ENCODE data around the gene INO80D. TPM values are rescaled to one million over a fixed set of nuclear protein-coding genes. Genes with fewer than 3 reads are reported as not detected.

The INO80D gene
- total and polyA plus RNA-seq, 2 of the 13 experiments (the other 11 are each of a cell fraction or from before 2014, with no cell fraction given), result 7.6 to 7.9 TPM

DNA sequence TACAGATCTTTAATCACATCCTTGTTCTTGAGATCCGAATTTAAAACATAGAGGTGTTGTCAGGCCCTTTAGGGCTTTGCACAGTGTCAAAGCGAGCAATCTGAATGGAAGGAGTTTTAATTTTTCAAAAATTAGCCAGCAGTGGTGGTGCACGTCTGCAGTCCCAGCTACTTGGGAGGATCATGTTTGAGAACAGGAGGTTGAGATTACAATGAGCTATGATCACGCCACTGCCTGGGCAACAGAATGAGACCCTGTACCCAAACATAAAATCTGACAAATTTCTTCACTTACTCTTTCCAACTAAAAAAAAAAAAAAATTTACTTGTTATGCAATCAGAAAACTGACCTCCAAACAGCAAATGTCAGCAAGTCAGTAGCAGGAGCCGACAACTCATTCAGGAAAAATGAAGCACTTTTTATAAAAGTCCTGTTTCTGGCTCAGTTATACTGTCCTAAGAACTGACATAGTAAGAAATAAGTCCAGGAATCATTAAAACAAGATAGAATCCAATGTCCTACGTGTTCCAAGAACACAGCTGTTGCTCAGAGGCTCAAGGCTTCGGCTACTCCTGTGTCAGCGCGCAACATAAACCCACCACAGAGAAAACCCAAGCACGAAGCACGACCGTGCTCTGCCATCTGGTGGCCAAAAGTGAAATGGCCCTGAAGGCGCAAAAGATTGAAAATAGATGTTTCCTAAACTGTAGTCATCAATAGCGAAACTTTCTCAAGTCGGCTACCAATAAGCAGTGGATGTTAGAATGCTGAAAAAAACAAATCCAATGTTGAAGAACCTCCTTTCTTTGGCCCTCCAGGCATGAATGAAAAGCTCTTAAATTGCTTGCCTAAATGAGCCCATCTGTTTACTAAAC lies 138.1 kb downstream of the INO80D start (continued):
- no peak for TF ChIP-seq ZNF484 (CRISPR knock-in tag; IDR thresholded peaks at IDR 0.05; ENCODE audit: borderline replicate concordance, low read depth)
- TF ChIP-seq ADNP (CRISPR knock-in tag; IDR thresholded peaks at IDR 0.05), result no peak
- no peak for TF ChIP-seq JUN (CRISPR knock-in tag; IDR thresholded peaks at IDR 0.05)
- TF ChIP-seq, protein P1, sequence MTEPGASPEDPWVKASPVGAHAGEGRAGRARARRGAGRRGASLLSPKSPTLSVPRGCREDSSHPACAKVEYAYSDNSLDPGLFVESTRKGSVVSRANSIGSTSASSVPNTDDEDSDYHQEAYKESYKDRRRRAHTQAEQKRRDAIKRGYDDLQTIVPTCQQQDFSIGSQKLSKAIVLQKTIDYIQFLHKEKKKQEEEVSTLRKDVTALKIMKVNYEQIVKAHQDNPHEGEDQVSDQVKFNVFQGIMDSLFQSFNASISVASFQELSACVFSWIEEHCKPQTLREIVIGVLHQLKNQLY (CRISPR knock-in tag; IDR thresholded peaks at IDR 0.05), result no peak
- TF ChIP-seq, protein P2, sequence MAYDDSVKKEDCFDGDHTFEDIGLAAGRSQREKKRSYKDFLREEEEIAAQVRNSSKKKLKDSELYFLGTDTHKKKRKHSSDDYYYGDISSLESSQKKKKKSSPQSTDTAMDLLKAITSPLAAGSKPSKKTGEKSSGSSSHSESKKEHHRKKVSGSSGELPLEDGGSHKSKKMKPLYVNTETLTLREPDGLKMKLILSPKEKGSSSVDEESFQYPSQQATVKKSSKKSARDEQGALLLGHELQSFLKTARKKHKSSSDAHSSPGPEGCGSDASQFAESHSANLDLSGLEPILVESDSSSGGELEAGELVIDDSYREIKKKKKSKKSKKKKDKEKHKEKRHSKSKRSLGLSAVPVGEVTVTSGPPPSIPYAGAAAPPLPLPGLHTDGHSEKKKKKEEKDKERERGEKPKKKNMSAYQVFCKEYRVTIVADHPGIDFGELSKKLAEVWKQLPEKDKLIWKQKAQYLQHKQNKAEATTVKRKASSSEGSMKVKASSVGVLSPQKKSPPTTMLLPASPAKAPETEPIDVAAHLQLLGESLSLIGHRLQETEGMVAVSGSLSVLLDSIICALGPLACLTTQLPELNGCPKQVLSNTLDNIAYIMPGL (CRISPR knock-in tag; IDR thresholded peaks at IDR 0.05; ENCODE audit: borderline replicate concordance in 1 of 2, low read depth in 1 of 2), result peak; percentile 29 to 96; a peak in 2 of 4 replicates
- no peak for TF ChIP-seq FOXK2 (IDR thresholded peaks at IDR 0.05)
- peak; percentile 62; the same call in 1 of the 2 replicates for TF ChIP-seq HDAC2 (CRISPR knock-in tag; IDR thresholded peaks at IDR 0.05)
- 0 out of 2 replicates have a peak, but pooled peaks have one; percentile 29 for TF ChIP-seq TP53 (CRISPR knock-in tag; conservative IDR thresholded peaks at IDR 0.05)
- TF ChIP-seq ZNF782 (CRISPR knock-in tag; IDR thresholded peaks at IDR 0.05; ENCODE audit: borderline replicate concordance), result no peak
- TF ChIP-seq SMAD1 (CRISPR knock-in tag; IDR thresholded peaks at IDR 0.05; ENCODE audit: borderline replicate concordance, low read depth), result no peak
- TF ChIP-seq SYNCRIP (IDR thresholded peaks at IDR 0.05; ENCODE audit: insufficient read depth, low read depth, low read length), result no peak
- TF ChIP-seq GATAD2A (CRISPR knock-in tag; IDR thresholded peaks at IDR 0.05), result peak; percentile 82
- no peak for TF ChIP-seq SOX6 (IDR thresholded peaks at IDR 0.05)
- 0 out of 2 replicates have a peak, but pooled peaks have one; percentile 37 for TF ChIP-seq SOX6 (CRISPR knock-in tag; IDR thresholded peaks at IDR 0.05)
- no peak for TF ChIP-seq ZNF790 (CRISPR knock-in tag; IDR thresholded peaks at IDR 0.05; ENCODE audit: borderline replicate concordance)
- TF ChIP-seq EEA1 (CRISPR knock-in tag; IDR thresholded peaks at IDR 0.05; ENCODE audit: borderline replicate concordance), result no peak
- TF ChIP-seq, protein P3, sequence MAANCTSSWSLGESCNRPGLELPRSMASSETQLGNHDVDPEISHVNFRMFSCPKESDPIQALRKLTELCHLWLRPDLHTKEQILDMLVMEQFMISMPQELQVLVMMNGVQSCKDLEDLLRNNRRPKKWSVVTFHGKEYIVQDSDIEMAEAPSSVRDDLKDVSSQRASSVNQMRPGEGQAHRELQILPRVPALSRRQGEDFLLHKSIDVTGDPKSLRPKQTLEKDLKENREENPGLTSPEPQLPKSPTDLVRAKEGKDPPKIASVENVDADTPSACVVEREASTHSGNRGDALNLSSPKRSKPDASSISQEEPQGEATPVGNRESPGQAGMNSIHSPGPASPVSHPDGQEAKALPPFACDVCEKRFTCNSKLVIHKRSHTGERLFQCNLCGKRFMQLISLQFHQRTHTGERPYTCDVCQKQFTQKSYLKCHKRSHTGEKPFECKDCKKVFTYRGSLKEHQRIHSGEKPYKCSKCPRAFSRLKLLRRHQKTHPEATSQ (CRISPR knock-in tag; IDR thresholded peaks at IDR 0.05; ENCODE audit: borderline replicate concordance), result 0 out of 2 replicates have a peak, but pooled peaks have one; percentile 37
- peak; percentile 76; the same call in 1 of the 2 replicates for TF ChIP-seq KLF6 (CRISPR knock-in tag; IDR thresholded peaks at IDR 0.05)
- TF ChIP-seq, protein P4, sequence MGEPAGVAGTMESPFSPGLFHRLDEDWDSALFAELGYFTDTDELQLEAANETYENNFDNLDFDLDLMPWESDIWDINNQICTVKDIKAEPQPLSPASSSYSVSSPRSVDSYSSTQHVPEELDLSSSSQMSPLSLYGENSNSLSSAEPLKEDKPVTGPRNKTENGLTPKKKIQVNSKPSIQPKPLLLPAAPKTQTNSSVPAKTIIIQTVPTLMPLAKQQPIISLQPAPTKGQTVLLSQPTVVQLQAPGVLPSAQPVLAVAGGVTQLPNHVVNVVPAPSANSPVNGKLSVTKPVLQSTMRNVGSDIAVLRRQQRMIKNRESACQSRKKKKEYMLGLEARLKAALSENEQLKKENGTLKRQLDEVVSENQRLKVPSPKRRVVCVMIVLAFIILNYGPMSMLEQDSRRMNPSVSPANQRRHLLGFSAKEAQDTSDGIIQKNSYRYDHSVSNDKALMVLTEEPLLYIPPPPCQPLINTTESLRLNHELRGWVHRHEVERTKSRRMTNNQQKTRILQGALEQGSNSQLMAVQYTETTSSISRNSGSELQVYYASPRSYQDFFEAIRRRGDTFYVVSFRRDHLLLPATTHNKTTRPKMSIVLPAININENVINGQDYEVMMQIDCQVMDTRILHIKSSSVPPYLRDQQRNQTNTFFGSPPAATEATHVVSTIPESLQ (CRISPR knock-in tag; conservative IDR thresholded peaks at IDR 0.05), result no peak

Data from HepG2 (cell line).